SK-MEL-5 (cell line): Measurements from ENCODE around the gene CD40. TPM values are rescaled to one million over a fixed set of nuclear protein-coding genes. Genes with fewer than 3 reads are reported as not detected.
"Not testable (repeated sequence)": the region's sequence is repeated elsewhere in the genome, so short reads cannot be mapped to it uniquely, and the experiment has no call there.

ENCODE experiments used
- DNase-seq: peaks from one replicate; pipeline ENCODE4 v3.0.0-alpha.2; 2016; ENCODE audit warnings: low read depth, low spot score
- in situ Hi-C: cut with HindIII; loops from 2 replicates; pipeline ENCODE4 v1.10.0; 2016; ENCODE audit warnings: low sequenced_read_pairs, high pct_unique_total_duplicates, low pct_unique_long_range_greater_than_20kb
- total RNA-seq: library from RNA; depleted of rRNA; stranded (reverse); fragments of >200 nt; shearing (Covaris generic); gene quantifications from 2 replicates; pipeline ENCODE4 v1.2.3, GENCODE V29; 2014

Gene CD40
- total RNA-seq, 1 experiment from 2014 or later = not detected

GRCh38 chr20:46089417-46090388 is 28.4 kb upstream of the CD40 start, which contains the start of gene NCOA5:
Gene NCOA5, minus strand, starts transcription at chr20:46089962. Its CDS starts 10,538 bp downstream, at chr20:46079424.
- DNase-seq = peak; percentile 96
- in situ Hi-C loops = no loop called here

- in situ Hi-C loops, DNase-seq: not testable (repeated sequence)
Observed at GRCh38 chr20:46091622-46092535, 26.2 kb upstream of the CD40 start.

- in situ Hi-C loops = no loop called here
- DNase-seq = no peak
Observed at GRCh38 chr20:46093531-46093930, 24.6 kb upstream of the CD40 start.

GRCh38 chr20:46099491-46100287 is 18.4 kb upstream of the CD40 start:
- in situ Hi-C loops = no loop called here
- no peak for DNase-seq

- in situ Hi-C loops, DNase-seq: not testable (repeated sequence)
Observed at GRCh38 chr20:46100444-46100843, 17.7 kb upstream of the CD40 start.

GRCh38 chr20:46100988-46101387 is 17.1 kb upstream of the CD40 start:
- in situ Hi-C loops = no loop called here

GRCh38 chr20:46101957-46102356 is 16.2 kb upstream of the CD40 start:
- no peak for DNase-seq
- in situ Hi-C loops = no loop called here

More at GRCh38 chr20:46100988-46101387, 17.1 kb upstream of the CD40 start:
- no peak for DNase-seq

GRCh38 chr20:46102940-46103339 is 15.2 kb upstream of the CD40 start:
- in situ Hi-C loops = no loop called here
- no peak for DNase-seq

GRCh38 chr20:46104262-46104661 is 13.9 kb upstream of the CD40 start:
- DNase-seq = no peak
- in situ Hi-C loops = no loop called here

GRCh38 chr20:46107061-46107460 is 11.1 kb upstream of the CD40 start:
- DNase-seq = no peak
- in situ Hi-C loops = no loop called here

- in situ Hi-C loops = no loop called here
- no peak for DNase-seq
Observed at GRCh38 chr20:46108435-46108841, 9.7 kb upstream of the CD40 start.

GRCh38 chr20:46108976-46109375 is 9.1 kb upstream of the CD40 start:
- in situ Hi-C loops = no loop called here

GRCh38 chr20:46111028-46111835 is 6.9 kb upstream of the CD40 start:
- in situ Hi-C loops = no loop called here
- DNase-seq = no peak

More at GRCh38 chr20:46108976-46109375, 9.1 kb upstream of the CD40 start:
- DNase-seq = no peak

- in situ Hi-C loops = no loop called here
- no peak for DNase-seq
Observed at GRCh38 chr20:46111836-46112212, 6.3 kb upstream of the CD40 start.

- in situ Hi-C loops = no loop called here
- no peak for DNase-seq
Observed at GRCh38 chr20:46112430-46113112, 5.5 kb upstream of the CD40 start.

GRCh38 chr20:46113113-46113470 is 5.0 kb upstream of the CD40 start:
- in situ Hi-C loops = no loop called here
- no peak for DNase-seq
